IPS-20b (cell line): Measurements from ENCODE around the gene PDE9A.

ENCODE experiments used
- H3K27ac ChIP-seq: one replicate; pipeline ENCODE4 v1.5.1; 2013; ENCODE audit warnings: low read length
- H3K27me3 ChIP-seq: 2 replicates; pipeline ENCODE4 v1.6.1; 2013; ENCODE audit warnings: mild to moderate bottlenecking, low read length, inconsistent platforms; ENCODE audit not compliant: insufficient read depth
- H3K36me3 ChIP-seq: 2 replicates; pipeline ENCODE4 v1.6.1; 2013; ENCODE audit warnings: low read depth, mild to moderate bottlenecking, inconsistent platforms, low read length, moderate library complexity; ENCODE audit not compliant: insufficient read depth
- H3K4me1 ChIP-seq: 2 replicates; pipeline ENCODE4 v1.6.1; 2013; ENCODE audit warnings: mild to moderate bottlenecking, control low read depth, inconsistent platforms, low read length, moderate library complexity; ENCODE audit not compliant: insufficient read depth
- H3K4me3 ChIP-seq: 2 replicates; pipeline ENCODE4 v1.5.1; 2013; ENCODE audit warnings: mild to moderate bottlenecking, low read length, inconsistent platforms
- H3K9ac ChIP-seq: 2 replicates; pipeline ENCODE4 v1.6.1; 2013; ENCODE audit warnings: low read depth, mild to moderate bottlenecking, inconsistent platforms, low read length, moderate library complexity
- H3K9me3 ChIP-seq: 2 replicates; pipeline ENCODE4 v1.6.1; 2013; ENCODE audit warnings: mild to moderate bottlenecking, low read depth, low read length, inconsistent platforms; ENCODE audit not compliant: insufficient read depth

Gene PDE9A

DNA sequence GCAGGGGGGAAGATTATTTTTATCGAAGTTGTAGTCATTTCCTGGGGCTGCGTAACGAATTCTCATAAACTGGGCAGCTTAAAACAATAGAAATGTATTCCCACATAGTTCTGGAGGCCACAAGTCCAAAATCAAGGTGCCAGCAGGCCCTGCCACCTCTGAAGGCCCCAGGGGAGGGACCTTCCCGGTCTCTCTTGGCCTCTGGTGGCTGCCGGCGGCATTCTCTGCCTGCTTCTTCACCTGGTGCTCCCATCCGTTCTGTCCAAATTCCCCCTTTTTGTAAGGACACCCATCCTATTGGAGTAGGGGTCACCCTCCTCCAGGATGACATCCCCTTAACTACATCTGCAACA lies 92.8 kb downstream of the PDE9A start:
- H3K9me3 ChIP-seq, result no peaks in the 10 kb centered on the region
- H3K36me3 ChIP-seq, result peaks cover 45% of the 10 kb centered on the region
- no peaks in the 10 kb centered on the region for H3K4me1 ChIP-seq
- H3K9ac ChIP-seq, result no peak overlapping the region
- H3K27me3 ChIP-seq, result no peaks in the 10 kb centered on the region
- no peak overlapping the region for H3K4me3 ChIP-seq
- H3K27ac ChIP-seq, result no peak overlapping the region

DNA sequence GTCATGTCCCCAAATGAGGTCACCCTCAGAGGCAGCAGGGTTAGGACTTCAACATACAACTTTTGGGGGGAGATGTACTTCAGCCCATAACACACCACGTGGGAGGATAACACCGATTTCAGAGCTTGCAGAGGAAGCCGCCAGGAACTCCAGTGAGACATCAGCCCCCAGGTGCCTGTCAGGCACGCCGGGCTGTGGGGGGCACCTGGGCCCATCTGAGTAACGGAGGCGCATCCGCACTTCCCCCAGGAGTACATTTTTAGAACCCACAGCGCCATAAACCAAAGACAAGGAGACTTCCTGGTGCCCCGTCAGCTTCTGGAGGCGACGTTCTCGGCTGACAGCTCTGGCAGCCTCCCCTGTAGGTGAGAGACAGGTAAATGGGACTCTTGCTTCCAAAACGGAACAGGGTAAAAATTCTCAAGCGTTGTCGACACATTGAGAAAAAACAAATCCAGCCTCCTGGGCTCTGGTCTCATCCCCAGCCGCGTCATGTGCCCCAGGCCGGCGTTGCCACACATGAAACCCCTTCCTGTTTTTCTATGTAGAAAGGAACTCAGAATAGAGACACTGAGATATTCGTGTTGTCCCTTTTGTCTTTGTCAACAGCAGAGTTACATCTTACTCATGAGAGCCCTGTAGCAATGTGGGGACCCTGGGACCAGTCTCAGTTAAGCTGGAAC lies 93.3 kb downstream of the PDE9A start:
- H3K4me1 ChIP-seq, result no peaks in the 10 kb centered on the region
- no peak overlapping the region for H3K9ac ChIP-seq
- H3K4me3 ChIP-seq, result no peak overlapping the region
- no peaks in the 10 kb centered on the region for H3K27me3 ChIP-seq
- peaks cover 49% of the 10 kb centered on the region for H3K36me3 ChIP-seq
- no peaks in the 10 kb centered on the region for H3K9me3 ChIP-seq
- no peak overlapping the region for H3K27ac ChIP-seq

DNA sequence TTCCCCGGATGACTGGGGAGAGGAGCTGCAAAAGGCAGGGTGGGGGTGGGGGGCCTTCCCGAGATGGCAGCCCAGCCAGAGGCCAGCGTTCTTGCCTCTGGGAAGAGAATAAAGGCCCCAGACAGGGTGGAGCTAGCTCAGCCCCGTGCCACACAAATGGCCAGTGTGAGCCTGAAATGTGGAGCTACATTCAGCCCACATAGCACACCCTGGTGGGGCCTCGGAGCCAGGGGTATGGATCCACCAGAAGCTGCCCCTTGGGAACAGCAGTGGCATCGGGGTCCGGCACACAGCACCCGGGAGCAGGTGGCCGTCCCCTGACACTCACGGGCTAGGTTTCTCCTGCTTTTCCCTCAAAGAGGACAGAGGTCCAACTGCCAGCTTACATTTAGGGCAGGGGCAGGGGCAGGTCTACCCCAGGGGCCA lies 93.9 kb downstream of the PDE9A start:
- H3K9me3 ChIP-seq, result no peaks in the 10 kb centered on the region
- H3K27ac ChIP-seq, result no peak overlapping the region
- H3K4me3 ChIP-seq, result no peak overlapping the region
- H3K36me3 ChIP-seq, result peaks cover 49% of the 10 kb centered on the region
- no peaks in the 10 kb centered on the region for H3K27me3 ChIP-seq
- no peaks in the 10 kb centered on the region for H3K4me1 ChIP-seq
- H3K9ac ChIP-seq, result no peak overlapping the region

DNA sequence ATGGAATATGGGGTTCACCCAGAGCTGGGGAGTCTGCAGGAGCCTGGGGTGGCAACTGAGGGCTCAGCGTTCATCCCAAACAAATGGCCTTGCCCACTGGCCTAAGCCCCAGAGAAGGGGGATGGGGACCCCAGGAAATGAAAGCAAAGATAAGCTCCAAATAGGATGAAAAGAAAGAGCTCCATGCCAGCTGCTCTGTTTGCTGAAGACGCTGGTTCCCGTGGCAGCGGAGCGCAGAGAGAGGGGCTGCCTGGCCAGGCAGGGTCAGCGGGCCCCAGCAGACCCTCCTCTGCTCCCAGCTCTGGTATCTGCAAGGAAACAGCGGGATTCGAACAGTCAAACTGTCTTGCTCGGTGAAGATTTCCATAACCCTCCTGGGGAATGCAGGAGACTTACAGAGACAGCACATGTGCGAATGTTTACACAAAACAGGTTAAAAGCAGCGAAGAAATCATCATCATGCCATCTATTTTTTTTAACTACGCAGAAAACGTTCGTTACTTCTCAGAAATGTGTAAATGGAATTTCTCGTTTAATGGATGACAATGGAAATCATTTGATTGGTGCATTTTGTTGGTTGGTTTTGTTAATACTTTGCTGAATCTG lies 94.4 kb downstream of the PDE9A start:
- Histone ChIP-seq H3K27ac (no peak overlapping the region), H3K9ac (no peak overlapping the region), H3K27me3 (no peaks in the 10 kb centered on the region), H3K36me3 (peaks cover 47% of the 10 kb centered on the region), H3K4me3 (no peak overlapping the region), H3K9me3 (no peaks in the 10 kb centered on the region), H3K4me1 (no peaks in the 10 kb centered on the region)

DNA sequence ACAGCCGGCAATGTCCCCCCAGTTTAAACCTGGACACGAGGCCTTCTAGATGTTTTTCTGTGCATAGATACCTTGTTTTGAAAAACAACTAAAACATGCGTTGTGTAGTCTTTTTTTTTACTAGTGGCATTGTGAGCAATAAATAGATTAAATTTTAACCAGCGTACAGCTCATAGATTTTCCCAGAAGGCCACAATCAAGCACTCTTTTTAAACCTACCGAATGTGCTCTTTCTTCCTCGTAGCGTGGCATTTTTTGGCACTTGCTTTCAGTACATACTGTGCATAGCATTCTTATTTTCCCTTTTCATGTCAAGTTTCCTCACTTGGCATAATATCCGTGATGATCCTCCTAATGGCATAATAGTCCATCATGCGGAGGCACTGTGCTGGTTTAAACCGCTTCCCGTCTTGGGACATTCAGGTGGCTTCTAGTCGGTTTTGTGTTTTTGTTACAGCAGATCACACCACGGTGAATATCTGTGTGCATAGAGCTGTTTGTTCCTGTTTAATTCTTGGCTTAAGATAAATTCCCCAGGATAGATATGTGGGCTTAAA lies 95.3 kb downstream of the PDE9A start:
- Histone ChIP-seq H3K9ac (no peak overlapping the region), H3K9me3 (no peaks in the 10 kb centered on the region), H3K36me3 (peaks cover 41% of the 10 kb centered on the region; the same call in 1 of the 2 replicates), H3K27ac (no peak overlapping the region), H3K4me3 (no peak overlapping the region), H3K27me3 (no peaks in the 10 kb centered on the region), H3K4me1 (no peaks in the 10 kb centered on the region)

DNA sequence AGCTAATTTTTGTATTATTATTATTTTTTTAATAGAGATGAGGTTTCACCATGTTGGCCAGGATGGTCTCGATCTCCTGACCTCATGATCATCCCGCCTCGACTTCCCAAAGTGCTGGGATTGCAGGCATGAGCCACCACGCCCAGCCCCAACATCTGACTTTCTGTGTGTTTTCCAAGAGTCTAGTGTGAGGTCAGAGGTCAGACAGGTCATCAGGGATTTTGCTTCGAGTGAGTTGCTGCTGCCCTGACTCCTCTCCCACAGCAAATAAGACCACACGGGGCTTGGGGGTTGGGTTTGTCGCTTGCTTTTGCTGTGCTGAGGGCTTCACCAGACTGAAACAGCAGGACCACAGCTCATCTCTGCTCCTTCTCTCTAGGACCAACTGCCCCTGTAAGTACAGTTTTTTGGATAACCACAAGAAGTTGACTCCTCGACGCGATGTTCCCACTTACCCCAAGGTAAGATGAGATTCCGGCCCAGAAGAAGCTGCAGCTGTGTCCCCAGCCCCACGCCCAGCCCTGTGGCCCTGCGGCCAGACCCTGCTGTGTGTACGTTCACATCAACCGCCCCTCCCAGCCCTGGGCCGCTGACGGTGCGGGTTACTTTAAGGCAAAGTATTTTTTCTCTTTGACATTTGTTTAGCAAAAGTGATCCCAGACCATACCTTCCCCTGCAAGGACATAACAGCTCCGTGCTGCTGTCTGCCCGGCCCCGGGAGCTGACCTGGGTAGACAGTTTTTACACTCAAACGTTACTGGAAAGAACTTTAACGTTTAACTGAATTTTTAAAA lies 97.5 kb downstream of the PDE9A start:
- Histone ChIP-seq H3K9ac (no peak overlapping the region), H3K4me1 (no peaks in the 10 kb centered on the region), H3K27ac (no peak overlapping the region), H3K9me3 (no peaks in the 10 kb centered on the region), H3K4me3 (no peak overlapping the region), H3K27me3 (no peaks in the 10 kb centered on the region), H3K36me3 (peaks cover 45% of the 10 kb centered on the region)

DNA sequence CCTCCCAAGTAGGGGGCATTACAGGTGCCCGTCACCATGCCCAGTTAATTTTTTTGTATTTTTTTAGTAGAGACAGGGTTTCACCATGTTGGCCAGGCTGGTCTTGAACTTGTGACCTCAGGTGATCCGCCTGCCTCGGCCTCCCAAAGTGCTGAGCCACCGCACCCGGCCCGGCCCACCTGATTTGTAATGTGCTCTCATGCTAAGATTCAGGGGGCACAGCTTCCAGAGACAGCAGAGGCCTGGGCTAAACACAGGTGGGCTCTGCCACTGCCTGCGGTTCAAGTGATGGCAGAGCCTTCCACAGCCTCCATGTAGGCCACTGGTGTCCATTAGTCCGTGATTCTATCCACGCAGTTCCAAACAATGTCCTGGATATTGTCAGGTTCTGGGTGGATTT lies 98.4 kb downstream of the PDE9A start:
- Histone ChIP-seq H3K9ac (no peak overlapping the region), H3K4me3 (no peak overlapping the region), H3K27ac (no peak overlapping the region), H3K9me3 (no peaks in the 10 kb centered on the region), H3K27me3 (no peaks in the 10 kb centered on the region), H3K4me1 (no peaks in the 10 kb centered on the region), H3K36me3 (peaks cover 43% of the 10 kb centered on the region)

DNA sequence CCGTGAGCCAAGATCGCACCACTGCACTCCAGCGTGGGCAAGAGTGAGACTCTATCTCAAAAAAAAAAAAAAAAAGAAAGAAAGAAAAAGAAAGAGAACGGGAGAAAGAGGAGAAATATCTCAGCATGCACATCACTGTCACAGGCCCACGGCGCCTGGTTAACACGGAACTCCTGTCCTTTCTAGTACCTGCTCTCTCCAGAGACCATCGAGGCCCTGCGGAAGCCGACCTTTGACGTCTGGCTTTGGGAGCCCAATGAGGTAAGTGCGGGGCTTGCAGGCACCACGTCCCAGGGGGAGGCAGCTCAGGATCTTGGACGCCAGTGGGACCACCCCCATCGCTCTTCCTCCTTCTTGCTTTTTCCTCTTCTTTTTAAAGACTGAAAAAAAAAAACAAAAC lies 100.4 kb downstream of the PDE9A start:
- Histone ChIP-seq H3K27ac (no peak overlapping the region), H3K9me3 (no peaks in the 10 kb centered on the region), H3K36me3 (peaks cover 52% of the 10 kb centered on the region), H3K27me3 (no peaks in the 10 kb centered on the region), H3K4me3 (no peak overlapping the region), H3K4me1 (no peaks in the 10 kb centered on the region), H3K9ac (no peak overlapping the region)

DNA sequence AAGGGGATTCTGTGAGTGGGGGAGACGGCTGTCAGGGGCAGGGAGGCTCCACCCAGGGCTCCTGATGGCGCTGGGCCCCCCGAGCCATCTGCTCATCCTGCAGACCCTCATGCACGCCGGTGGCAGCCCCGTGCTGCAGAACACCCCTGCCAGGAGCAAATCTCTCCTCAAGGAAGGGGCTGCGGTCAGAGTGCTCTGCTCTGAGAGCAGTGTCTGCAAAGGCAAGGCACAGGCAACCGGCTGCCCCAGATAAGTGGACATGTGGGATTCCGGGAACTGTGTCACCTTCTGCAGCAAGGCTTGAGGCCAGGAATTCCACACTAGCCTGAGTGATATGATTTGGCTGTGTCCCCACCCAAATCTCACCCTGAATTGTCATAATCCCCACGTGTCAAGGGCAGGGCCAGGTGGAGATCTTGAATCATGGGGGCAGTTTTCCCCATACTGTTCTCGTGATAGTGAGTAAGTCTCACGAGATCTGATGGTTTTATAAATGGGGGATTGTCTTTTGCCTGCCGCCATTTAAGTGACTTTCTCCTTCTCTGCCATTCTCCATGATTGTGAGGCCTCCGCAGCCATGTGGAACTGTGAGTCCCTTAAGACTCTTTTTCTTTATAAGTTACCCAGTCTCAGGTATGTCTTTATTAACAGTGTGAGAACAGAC lies 101.0 kb downstream of the PDE9A start:
- Histone ChIP-seq H3K9ac (no peak overlapping the region), H3K4me1 (no peaks in the 10 kb centered on the region), H3K27ac (no peak overlapping the region), H3K36me3 (peaks cover 51% of the 10 kb centered on the region), H3K9me3 (no peaks in the 10 kb centered on the region), H3K27me3 (no peaks in the 10 kb centered on the region), H3K4me3 (no peak overlapping the region)

DNA sequence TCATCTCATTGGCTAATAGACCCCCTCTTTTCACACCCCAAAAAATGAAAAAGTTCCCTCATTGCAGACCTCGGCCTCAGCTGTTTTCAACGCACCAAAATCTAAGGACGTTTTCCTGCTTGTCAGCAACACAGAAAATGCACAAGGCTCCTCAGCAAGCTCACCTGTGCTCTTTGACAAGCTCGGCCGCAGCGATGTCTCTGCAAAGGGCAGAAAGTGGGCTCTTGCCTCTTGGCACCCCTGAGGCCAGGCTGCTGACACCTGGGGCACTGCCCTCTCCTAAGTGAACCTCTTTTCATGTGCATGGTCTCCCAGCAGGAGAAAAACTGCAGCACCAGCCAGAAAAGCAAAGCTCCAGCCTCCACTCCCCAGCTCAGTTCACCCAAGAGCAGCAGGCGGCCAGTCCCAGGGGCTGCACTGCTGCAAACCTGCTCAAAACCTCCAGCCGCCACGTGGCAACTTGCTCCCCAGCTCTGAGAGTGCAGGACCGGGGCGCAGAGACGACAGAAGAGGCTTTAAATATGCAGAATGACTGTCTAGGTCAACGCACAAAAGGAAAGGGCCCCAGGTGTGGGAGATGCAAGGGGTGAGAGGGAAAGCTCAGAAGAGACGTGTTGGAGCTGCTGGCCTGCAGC lies 101.7 kb downstream of the PDE9A start:
- H3K27ac ChIP-seq, result no peak overlapping the region
- no peaks in the 10 kb centered on the region for H3K9me3 ChIP-seq
- H3K4me1 ChIP-seq, result no peaks in the 10 kb centered on the region
- no peak overlapping the region for H3K9ac ChIP-seq
- H3K27me3 ChIP-seq, result no peaks in the 10 kb centered on the region
- peaks cover 50% of the 10 kb centered on the region for H3K36me3 ChIP-seq
- no peak overlapping the region for H3K4me3 ChIP-seq
